GM21723 (cell line): Measurements from ENCODE around the gene GMCL1.
"Not testable (repeated sequence)": the region's sequence is repeated elsewhere in the genome, so short reads cannot be mapped to it uniquely, and the experiment has no call there.

Experiments used
- ATAC-seq: cut with Tn5 transposase; IDR thresholded peaks from one replicate; pipeline ENCODE4 v1.9.1; 2021; ENCODE audit warnings: mild to moderate bottlenecking, moderate library complexity; ENCODE audit not compliant: unreplicated experiment

Gene GMCL1

DNA sequence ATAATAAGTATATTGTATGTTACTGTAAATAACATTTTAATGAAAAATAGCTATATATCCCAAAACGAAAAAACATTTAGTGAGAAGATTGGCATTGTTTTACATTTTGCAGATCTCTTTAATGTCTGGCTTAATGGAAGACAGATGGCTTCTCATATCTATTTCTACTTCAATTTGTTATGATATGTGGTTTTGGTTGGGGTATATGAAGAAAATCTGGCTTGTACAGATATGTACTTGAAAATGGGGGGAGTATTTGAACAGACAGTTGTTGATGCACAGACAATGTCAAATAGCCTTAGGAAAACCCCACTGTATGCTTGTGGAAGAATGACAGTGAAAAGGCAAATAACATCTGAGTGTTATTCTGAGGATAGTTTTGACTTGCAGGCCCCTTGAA, 23.6 kb upstream of the GMCL1 start:
- no peak for ATAC-seq

DNA sequence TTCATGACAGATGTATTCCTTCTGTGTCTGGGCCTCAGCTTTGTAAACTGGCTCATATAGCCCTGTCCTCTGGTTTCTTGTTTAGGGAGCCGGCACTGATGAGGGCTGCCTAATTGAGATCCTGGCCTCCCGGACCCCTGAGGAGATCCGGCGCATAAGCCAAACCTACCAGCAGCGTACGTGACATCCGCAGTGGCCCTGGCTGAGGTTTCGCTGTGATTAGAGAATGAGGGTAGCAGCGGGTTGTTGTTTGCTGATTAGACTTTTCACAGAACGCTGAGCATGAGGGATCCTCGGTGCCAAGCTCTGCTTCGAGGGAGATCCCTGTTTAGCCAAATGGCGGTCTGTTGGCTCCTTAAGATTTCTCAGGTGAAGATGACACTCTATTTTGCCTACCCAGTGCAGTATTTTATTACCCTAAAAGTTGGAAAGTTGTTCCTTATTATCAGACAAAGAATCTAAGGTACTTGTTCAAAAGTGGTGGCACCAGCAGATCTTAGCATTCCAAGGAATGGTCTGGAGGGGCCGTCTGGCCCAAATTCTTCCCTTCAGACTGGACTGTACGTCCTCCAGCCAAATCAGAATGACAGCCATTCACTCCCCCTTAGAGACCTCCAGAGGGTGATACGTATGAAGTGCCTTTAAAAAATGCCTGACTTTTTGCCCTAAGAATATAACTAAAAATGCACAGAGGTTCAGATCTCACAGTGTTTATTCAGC, 21.5 kb upstream of the GMCL1 start:
- no peak for ATAC-seq

DNA sequence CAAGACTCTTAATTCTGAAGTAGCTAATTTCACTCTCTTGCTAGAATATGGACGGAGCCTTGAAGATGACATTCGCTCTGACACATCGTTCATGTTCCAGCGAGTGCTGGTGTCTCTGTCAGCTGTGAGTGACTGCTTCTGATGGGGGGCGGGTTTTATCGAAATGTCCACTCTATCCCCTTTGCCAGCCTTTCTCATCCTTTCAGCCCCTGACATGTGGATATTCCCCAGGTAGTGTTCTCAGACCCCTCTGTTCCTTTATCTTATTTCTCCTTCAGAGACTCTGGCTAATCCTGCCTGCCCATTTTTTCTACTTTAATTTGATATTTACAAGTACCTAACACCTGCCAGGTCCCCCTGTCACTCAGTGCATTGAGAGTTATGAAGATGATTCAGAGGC, 18.9 kb upstream of the GMCL1 start:
- ATAC-seq: no peak

DNA sequence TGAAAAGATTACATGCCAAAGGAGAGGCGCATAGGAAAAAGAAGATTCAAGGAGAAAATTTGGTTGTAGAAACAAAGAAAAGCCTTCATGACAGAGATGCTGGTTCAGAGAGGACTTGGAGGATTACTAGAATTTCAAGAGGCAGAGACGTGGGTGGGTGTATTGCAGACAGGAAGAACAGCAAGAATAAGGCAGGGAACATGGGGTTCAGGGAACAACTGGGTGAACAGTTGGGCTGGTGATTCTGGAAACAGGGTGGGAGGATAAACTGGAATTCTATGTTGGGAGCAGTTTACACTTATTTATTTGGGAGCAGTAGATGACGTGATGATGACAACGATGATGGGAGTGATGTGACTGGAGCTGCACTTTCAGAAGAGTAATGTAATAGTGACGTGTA, 18.4 kb upstream of the GMCL1 start:
- ATAC-seq: no peak

DNA sequence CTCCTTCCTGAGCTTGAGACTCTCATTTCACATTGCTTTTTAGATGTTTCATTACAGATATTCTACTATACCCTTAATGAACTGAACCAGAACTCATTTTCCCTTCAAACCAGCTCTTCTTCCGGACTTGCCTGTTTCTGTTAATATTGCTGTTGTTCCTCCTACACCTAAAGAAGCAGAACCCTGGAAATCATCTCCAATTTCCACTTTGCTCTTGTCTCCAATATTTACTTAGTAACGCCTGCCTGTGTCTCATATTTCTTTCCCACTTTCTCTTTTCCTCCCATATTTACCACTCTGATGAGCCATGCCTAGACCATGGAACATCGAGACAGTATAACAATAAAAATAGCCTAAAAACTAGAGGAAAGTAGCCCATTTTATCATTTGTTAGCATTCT, 17.9 kb upstream of the GMCL1 start:
- ATAC-seq: no peak

DNA sequence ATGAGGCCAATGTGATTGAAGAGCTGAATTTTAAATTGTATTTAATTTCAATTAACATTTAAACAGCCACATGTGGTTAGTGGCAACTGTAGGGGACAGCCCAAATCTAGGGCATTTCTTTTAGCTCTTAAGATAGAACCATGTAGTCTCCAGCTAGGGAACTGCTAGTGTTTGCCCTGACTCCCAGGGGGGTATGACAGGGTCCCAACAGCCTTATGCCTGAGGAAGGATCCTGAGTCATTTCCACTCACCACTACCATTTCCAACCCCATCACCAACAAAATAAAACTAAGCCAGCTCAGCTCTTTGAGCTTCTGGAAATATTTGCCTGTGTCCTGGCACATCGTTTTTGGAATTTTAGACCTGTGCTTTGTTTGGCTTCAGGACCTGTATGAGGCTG, 13.7 kb upstream of the GMCL1 start:
- no peak for ATAC-seq

DNA sequence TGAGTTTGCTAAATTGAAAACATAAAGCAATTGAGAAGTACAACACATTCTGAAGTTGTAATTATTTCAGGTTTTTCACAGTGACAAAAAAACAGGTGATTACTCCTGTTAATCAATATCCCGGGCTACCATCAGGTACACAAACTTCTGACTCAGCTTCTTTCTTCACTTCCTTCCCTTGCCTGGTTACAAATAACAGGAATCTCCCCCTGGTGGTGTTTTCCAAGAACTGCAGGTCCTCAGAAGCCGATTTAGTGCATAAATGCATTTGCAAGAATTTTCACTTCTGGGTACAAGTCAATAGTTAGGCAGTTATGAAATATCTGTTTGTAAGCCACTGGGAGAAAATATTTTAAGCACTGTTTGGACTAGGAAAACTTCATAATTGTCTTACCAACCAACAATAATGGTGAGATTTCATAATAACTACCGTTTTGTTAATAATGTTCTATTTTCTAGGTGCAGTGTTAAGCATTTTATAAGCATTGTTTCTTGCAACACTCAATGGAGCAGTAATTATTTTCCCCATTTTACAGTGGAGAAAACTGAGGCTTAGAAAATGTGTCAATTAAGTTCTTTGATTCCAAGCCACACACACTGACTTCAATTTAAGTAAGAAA, 12.4 kb upstream of the GMCL1 start:
- ATAC-seq: no peak

DNA sequence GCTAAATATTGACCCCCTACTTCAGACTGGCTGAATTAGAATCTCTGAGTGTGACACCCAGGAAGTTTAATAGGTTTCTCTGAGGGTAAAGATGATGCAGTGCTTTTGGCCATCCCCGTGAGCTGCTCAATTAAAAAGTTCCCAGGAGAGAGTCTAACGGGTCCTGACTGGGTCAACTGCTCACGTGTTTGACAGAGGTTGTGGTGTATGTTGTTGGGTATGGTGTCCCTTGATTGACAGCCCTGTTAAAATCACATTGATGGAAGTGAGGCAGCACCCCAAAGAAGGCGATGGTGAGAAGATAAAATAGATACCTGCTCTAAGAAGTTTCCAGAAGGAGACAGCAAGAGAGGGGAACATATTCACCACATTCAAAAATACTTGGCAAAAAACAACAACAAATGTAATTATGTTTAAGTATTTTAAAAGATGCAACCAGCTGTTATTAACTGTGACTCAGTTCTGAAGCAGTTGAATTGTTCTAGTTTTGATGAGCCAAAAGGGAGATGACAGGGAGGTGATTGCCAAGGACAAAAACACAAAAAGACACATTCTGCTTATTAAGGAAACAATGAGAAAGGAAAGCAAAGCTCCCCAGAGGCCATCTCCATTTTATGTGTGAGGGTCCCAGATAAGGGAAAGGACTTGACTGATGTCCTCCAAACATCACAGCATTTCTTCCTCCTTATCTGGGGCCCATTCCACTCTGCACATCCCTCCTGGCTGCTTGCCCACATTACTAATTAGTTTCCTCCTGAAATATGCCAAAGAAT, 11.5 kb upstream of the GMCL1 start:
- no peak for ATAC-seq

DNA sequence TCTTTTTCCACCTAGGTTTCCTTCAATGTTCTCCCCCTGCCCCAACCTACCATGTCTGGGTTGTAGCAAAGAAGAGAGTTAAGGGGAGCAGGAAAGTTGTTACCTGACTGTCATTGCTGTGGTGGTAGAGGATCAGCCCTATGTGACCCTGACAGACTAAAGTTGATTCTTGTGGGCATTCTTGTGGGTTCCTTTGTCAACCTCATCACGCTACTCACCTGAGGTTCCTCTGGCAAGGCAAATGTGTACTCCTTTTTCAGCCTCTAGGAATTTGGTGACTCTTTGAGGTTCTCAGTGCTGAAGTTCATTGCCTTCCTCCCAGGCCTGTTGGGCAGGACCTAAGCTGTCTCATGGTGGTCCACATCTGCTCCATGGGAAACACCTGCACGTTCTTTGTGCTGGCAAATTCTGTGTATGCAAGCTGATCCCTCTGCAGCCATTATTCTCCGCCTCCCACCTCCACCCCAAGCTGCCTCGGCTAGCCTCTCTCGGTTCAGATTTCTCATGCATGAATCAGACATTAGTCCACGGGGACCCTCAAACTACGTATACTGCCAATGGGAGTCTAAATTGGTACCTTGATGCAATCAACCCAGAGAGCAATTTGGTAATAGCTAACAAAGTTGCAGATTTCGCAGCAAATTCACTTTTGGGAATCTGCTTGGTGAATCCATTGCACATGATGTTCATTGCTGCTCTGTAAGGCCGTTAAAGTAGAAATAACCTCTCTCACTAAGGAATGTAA, 1.5 kb upstream of the GMCL1 start:
- ATAC-seq: no peak

DNA sequence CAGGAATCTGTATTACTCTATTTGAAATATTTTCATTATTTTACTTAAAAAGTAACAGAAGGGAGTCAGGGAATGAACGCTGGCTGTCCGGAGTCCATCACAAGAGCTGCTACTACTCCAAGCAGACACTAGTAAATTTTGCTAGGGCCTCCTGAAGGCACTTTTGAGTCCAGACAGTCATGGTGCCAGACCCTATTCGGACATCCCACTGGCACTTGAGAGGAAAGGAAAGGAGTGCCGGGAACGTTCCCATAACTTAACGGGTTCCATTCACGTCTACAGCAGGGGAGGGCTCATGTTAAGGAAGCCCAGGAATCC, 563 bp upstream of the GMCL1 start:
- no peak for ATAC-seq

DNA sequence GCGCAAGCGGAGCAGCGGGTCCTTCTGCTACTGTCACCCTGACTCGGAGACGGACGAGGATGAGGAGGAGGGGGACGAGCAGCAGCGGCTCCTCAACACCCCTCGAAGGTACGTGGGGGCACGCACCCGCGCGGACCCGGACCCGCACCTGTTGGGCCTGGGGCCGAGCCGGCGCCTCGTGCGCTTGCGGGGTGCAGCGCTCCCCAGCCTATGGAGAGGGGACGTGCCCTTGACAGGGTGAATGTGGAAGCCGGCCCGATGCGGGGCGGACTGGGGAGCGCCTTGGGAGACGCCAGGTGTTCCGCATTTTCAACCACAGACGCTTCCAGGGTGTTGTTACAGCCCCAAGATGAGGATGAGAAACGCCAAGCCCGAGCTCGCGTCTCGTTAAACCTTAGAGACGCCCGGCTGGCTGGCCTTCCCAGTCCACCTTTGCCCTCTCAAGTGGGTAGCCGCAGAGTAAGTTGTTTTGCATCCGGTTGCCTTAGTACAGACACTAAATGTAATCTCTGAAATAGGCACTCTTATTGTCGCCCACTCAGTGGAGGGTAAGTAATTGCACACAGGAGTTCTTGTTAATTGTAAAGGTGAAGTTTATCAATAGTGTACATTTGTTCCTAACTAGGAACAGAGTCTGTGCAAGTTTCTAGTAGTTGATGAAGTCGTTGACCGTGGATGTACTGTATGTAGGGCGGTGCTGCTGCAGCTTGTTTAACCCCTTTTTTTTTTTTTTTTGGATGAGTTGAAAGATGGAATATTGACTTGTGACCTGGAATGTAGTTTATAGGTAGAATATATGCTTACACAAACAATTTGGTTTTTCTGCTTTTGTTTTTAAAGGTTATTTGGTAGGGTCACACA, 815 bp downstream of the GMCL1 start:
- ATAC-seq: peak; percentile 33

DNA sequence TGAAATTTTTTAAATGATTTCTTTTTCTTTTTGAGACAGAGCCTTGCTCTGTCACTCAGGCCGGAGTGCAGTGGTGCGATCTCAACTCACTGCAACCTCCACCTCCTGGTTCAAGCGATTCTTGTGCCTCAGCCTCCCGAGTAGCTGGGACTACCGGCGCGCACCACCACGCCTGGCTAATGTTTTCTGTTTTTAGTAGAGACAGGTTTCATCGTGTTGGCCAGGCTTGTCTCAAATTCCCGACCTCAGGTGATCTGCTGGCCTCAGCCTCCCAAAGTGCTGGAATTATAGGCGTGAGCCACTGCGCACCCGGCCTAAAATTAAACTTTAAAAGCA, 1.4 kb downstream of the GMCL1 start:
- not testable (repeated sequence) for ATAC-seq

DNA sequence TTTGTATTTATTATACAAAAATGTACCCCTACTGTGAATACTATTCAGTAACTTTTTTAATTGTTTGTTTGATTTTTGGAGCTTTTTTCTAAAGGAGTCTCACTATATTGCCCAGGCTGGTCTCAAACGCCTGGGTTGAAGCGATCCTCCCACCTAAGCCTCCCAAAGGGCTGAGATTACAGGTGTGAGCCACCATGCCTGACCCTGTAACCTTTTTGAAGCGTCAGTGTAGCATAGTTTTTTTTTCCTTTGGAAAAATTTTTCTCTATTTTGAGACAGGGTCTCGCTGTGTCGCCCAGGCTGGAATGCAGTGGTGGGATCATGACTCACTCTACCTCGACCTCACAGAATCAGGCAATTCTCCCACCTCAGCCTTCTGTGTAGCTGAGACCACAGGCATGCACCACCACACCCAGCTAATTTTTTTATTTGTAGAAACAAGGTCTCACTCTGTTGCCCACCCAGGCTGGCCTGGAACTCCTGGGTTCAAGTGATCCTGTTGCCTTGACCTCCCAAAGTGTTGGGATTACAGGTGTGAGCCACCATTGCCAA, 2.0 kb downstream of the GMCL1 start:
- ATAC-seq: no peak

DNA sequence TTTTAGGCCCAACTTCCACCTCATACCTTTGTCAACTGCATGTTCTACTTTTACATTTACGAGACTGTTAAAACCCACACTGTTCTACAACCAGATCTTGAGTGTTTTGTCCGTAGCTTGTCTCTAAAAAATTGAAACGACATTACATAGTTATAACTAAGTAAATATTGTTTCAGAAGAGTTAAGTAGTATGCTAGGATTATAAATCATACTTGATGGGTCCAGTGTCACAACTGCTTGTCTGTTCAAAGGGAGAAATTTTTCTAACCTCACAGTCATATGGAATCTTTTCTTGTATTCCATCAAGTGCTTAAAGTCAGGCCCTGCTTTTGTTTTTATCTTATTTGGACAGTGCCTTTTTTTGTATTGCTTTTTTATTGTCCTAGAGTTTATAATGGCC, 4.3 kb downstream of the GMCL1 start:
- ATAC-seq: no peak

DNA sequence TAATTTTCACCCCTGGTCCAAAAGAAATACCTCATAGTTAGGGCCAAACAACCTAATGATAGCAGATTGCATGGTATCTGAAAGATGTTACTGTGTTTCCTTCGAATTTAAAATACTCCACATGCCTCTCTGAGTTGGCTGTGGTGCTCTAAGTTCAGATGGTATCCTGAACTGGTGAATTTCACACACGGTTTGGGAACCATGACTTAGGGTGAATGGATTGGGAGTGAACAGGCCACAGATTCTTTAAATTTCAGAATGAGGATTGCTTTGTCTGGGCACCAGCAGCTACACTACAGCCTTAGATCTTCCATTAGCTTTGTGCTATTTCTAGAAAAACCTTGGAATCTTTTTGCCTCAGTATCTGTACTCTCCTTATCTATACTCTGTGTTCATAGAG, 6.2 kb downstream of the GMCL1 start:
- ATAC-seq: no peak

DNA sequence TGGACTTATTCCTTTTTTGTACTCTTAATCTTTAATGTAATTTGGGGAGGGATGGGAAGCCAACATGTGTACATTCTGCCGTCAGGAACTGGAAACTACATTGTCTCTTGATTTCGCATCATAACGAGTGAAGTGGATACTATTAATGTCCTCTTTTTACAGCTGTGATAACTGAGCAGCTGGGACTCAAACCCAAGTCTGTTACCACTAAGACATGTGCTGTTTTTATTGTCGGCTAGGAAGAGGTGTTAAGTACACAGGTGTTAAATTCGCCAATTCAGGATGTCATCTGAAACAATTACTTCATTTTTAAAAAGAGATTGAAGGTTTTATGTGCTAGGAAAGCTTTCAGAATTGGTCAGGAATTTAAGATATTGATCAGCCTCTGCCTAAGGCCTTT, 6.9 kb downstream of the GMCL1 start:
- ATAC-seq: no peak

DNA sequence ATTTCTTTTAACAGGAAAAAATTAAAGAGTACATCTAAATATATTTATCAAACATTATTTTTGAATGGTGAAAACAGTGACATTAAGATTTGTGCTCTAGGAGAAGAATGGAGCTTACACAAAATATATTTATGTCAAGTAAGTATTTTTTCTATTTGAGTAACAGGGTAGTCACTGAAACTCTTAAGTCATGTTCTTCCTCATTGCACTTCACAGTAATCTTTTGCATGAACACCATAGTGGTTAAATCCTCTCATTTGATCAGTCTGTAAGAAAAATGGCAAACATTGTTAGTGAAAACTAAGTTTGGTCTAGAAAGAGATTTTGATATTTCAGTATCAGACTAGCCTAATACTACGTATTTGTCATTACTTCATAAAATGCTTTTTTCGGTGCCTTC, 8.1 kb downstream of the GMCL1 start:
- no peak for ATAC-seq

DNA sequence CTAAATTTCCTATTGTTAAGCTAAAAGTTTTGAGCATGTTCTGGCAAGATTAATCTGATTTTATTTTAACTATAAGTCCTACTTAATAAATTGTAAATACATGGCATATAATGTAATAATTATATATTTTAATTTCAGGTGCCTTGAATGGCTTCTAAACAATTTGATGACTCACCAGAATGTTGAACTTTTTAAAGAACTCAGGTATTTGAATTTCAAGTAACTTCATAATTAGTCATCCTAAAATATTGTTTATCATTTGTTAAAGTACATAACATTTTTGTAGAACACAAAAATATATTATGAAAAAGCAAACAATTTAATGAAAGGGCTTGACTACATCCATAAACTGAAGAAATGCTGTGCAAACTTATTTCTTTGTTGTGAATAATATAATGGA, 14.5 kb downstream of the GMCL1 start:
- no peak for ATAC-seq

DNA sequence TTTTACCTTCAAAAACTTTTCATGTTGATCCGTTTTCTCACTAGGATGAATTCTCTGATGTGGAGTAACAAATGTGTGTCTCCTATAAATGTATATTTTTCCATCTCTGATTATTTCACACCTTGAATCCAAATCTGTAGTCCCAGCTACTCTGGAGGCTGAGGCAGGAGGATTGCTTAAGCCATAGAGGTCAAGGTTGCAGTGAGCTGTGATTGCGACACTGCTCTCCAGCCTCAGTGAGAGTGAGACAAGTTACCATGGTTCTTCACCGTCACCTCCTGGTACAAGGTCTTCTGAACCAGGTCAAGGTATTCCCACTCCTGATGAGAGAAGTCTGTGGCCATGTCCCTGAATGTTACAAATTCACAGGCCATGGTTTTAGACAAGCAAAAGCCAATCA, 15.1 kb downstream of the GMCL1 start:
- no peak for ATAC-seq

DNA sequence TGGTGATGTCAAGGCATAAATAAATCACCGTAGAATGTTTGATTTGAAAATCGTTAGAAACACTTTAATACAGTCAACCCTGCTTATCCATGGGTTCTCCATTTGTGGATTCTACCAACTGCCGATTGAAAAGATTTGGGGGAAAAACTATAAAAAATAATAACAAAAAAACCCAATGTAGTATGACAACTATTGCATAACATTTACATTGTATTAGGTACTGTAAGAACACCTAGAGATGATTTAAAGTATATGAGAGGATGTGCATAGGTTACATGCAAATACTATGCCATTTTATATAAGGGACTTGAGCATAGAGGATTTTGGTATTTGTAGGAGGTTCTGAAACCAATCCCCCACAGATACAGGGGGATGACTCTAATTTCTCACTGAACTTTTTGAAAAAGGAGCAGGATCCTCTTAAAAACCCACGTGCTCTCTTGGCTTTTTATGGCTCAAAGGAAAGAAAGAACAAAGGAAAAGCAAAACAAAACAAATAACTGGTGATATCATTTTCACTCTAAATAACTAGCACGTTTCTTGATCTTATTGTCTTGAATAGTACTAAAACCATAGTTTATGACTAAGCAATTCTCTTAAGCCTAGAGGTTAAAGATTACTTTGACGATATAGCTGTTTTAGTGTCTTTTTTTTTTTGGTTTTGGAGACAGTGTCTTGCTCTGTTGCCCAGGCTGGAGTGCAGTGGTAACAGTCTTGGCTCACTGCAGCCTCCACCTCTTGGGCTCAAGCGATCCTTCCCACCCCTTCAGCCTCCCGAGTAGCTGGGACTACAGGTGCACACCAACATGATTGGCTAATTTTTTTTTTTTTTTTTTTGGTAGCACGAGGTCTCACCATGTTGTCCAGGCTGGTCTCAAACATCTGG, 17.0 kb downstream of the GMCL1 start:
- ATAC-seq: no peak
